ENCODE measurements around the gene ZPBP2. TPM values are rescaled to one million over a fixed set of nuclear protein-coding genes. Genes with fewer than 3 reads are reported as not detected.
A peak's percentile ranks its signal among the peaks of the same experiment; 100 is the strongest.

Gene ZPBP2, protein sequence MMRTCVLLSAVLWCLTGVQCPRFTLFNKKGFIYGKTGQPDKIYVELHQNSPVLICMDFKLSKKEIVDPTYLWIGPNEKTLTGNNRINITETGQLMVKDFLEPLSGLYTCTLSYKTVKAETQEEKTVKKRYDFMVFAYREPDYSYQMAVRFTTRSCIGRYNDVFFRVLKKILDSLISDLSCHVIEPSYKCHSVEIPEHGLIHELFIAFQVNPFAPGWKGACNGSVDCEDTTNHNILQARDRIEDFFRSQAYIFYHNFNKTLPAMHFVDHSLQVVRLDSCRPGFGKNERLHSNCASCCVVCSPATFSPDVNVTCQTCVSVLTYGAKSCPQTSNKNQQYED
- total RNA-seq (2013), result not detected
- polyA plus RNA-seq, result not detected
- polyA minus RNA-seq, result not detected in 2 replicates
- total RNA-seq, result 0 to 1.2 (median 0.04) reads per million in 11 experiments

- Histone ChIP-seq H3K4me1 (ENCODE audit: control insufficient read depth in 1 of 2, insufficient read depth in 2 of 2, low read length in 2 of 2) (peaks cover 30 to 31% of the 10 kb centered on the region in 2 donors), H3K9ac (ENCODE audit: insufficient read depth, low read length, poor library complexity, severe bottlenecking) (no peak within 1 kb of the TSS), H3K27ac (ENCODE audit: low read depth in 1 of 2, low read length in 2 of 2) (no peak within 1 kb of the TSS), H2AFZ (ENCODE audit: insufficient read depth, low read depth, low read length, poor library complexity, severe bottlenecking) (no peak within 1 kb of the TSS), H3K27me3 (ENCODE audit: control insufficient read depth in 2 of 2, insufficient read depth in 2 of 2, low read length in 2 of 2) (peaks cover 28 to 49% of the 10 kb centered on the region in 2 donors), H3K79me2 (ENCODE audit: insufficient read depth, low read length) (no peaks in the 10 kb centered on the region), H3K36me3 (replicated peaks in 1 of 2; ENCODE audit: control insufficient read depth in 1 of 2, insufficient read depth in 2 of 2, low read length in 2 of 2) (no peaks in the 10 kb centered on the region), H3K4me2 (replicated peaks; ENCODE audit: extremely low read depth, low read length, poor library complexity, severe bottlenecking) (no peak within 1 kb of the TSS), H3K4me3 (replicated peaks in 1 of 3; ENCODE audit: low read depth in 2 of 3, low read length in 3 of 3) (no peak within 1 kb of the TSS), H4K20me1 (ENCODE audit: insufficient read depth, low read length) (no peaks in the 10 kb centered on the region), H3K9me3 (replicated peaks in 1 of 2; ENCODE audit: control insufficient read depth in 1 of 2, insufficient read depth in 1 of 2, low read length in 2 of 2) (peaks cover 12 to 16% of the 10 kb centered on the region in 2 donors)
- peaks cover 12 to 24% (median 19%) of the 10 kb centered on the region in 7 donors for H3K9me3 Mint-ChIP-seq
- intact Hi-C loops (cut with micrococcal nuclease), result no loop called here
- no peak for DNase-seq
- peaks cover 34% of the 10 kb centered on the region for H3K4me1 Mint-ChIP-seq
- TF ChIP-seq CTCF (IDR thresholded peaks at IDR 0.05), result no peak
- H3K4me3 Mint-ChIP-seq, result peak within 1 kb of the TSS; percentile 48 to 75
- peaks cover 49 to 57% (median 50%) of the 10 kb centered on the region in 3 donors for H3K27me3 Mint-ChIP-seq (ENCODE audit: low read depth in 3 of 3)
- peak within 1 kb of the TSS in 1 of 7 donors; percentile 79 for H3K27ac Mint-ChIP-seq
- H3K36me3 Mint-ChIP-seq, result peaks cover 0 to 11% of the 10 kb centered on the region in 2 donors
- WGBS (ENCODE audit: insufficient coverage), result 29% methylated on average over 62 of the region's 67 CpGs
These were observed at the start of gene ZPBP2 for GRCh38 chr17:39867880-39868553. Gene ZPBP2 (plus strand): TSS chr17:39868202. CDS start chr17:39868355, 153 bp downstream.

- Histone ChIP-seq H3K4me1 (ENCODE audit: control insufficient read depth in 1 of 2, insufficient read depth in 2 of 2, low read length in 2 of 2) (no peaks in the 10 kb centered on the region), H2AFZ (ENCODE audit: insufficient read depth, low read depth, low read length, poor library complexity, severe bottlenecking) (no peak overlapping the region), H3K9me3 (replicated peaks in 1 of 2; ENCODE audit: control insufficient read depth in 1 of 2, insufficient read depth in 1 of 2, low read length in 2 of 2) (peaks cover 5 to 6% of the 10 kb centered on the region in 2 donors), H3K36me3 (replicated peaks in 1 of 2; ENCODE audit: control insufficient read depth in 1 of 2, insufficient read depth in 2 of 2, low read length in 2 of 2) (no peaks in the 10 kb centered on the region), H3K4me3 (replicated peaks in 1 of 3; ENCODE audit: low read depth in 2 of 3, low read length in 3 of 3) (no peak overlapping the region), H3K27me3 (ENCODE audit: control insufficient read depth in 2 of 2, insufficient read depth in 2 of 2, low read length in 2 of 2) (no peaks in the 10 kb centered on the region), H3K9ac (ENCODE audit: insufficient read depth, low read length, poor library complexity, severe bottlenecking) (no peak overlapping the region), H3K4me2 (replicated peaks; ENCODE audit: extremely low read depth, low read length, poor library complexity, severe bottlenecking) (no peak overlapping the region), H3K27ac (ENCODE audit: low read depth in 1 of 2, low read length in 2 of 2) (no peak overlapping the region), H3K79me2 (ENCODE audit: insufficient read depth, low read length) (no peaks in the 10 kb centered on the region), H4K20me1 (ENCODE audit: insufficient read depth, low read length) (no peaks in the 10 kb centered on the region)
- Mint-ChIP-seq H3K9me3 (peaks cover 6 to 17% (median 11%) of the 10 kb centered on the region in 7 donors), H3K36me3 (no peaks in the 10 kb centered on the region), H3K27me3 (ENCODE audit: low read depth in 3 of 3) (peaks cover 5 to 14% (median 14%) of the 10 kb centered on the region in 3 donors), H3K4me3 (no peak overlapping the region), H3K4me1 (peaks cover 3% of the 10 kb centered on the region), H3K27ac (no peak overlapping the region)
- no peak for DNase-seq
- no peak for TF ChIP-seq CTCF (IDR thresholded peaks at IDR 0.05)
- 96% methylated on average over 3 of the region's 9 CpGs for WGBS (ENCODE audit: insufficient coverage)
- intact Hi-C loops (cut with micrococcal nuclease), result no loop called here
These were observed 49.5 kb upstream of the ZPBP2 start for GRCh38 chr17:39818358-39819000.

Measured in CD14-positive monocyte (primary cell).